NCI-H748 treated with DMSO at 0.1 percent for 48 hours (cell line): ENCODE measurements around the gene TNFRSF9.
"Not testable (repeated sequence)": the region's sequence is repeated elsewhere in the genome, so short reads cannot be mapped to it uniquely, and the experiment has no call there.

ENCODE experiments used
- DNase-seq: peaks from one replicate; lab custom pipeline; 2025; lab: John Stamatoyannopoulos, UW

The TNFRSF9 gene

GRCh38 chr1:7960867-7961215, 20.2 kb upstream of the TNFRSF9 start:
- no peak for DNase-seq

GRCh38 chr1:7960165-7960564, 19.5 kb upstream of the TNFRSF9 start:
- no peak for DNase-seq

GRCh38 chr1:7956218-7957032, 15.8 kb upstream of the TNFRSF9 start:
- DNase-seq: no peak

- DNase-seq: no peak
Measured at GRCh38 chr1:7954683-7955082, 14.0 kb upstream of the TNFRSF9 start.

GRCh38 chr1:7953850-7954609, 13.4 kb upstream of the TNFRSF9 start:
- peak; percentile 65 for DNase-seq

GRCh38 chr1:7952791-7953190, 12.2 kb upstream of the TNFRSF9 start:
- DNase-seq: not testable (repeated sequence)

- no peak for DNase-seq
Measured at GRCh38 chr1:7948960-7949359, 8.3 kb upstream of the TNFRSF9 start.

- no peak for DNase-seq
Measured at GRCh38 chr1:7943251-7943650, 2.6 kb upstream of the TNFRSF9 start.

GRCh38 chr1:7942214-7942921, 1.7 kb upstream of the TNFRSF9 start:
- no peak for DNase-seq

GRCh38 chr1:7941437-7941793, 776 bp upstream of the TNFRSF9 start:
- no peak for DNase-seq

- no peak for DNase-seq
Measured at GRCh38 chr1:7940034-7940433, 605 bp downstream of the TNFRSF9 start.

- no peak for DNase-seq
Measured at GRCh38 chr1:7938070-7938469, 2.6 kb downstream of the TNFRSF9 start.

- no peak for DNase-seq
Measured at GRCh38 chr1:7932524-7933138, 8.0 kb downstream of the TNFRSF9 start.

GRCh38 chr1:7931446-7931812, 9.2 kb downstream of the TNFRSF9 start:
- DNase-seq: no peak

GRCh38 chr1:7930645-7931445, 9.8 kb downstream of the TNFRSF9 start:
- no peak for DNase-seq

GRCh38 chr1:7929637-7930036, 11.0 kb downstream of the TNFRSF9 start:
- DNase-seq: no peak

GRCh38 chr1:7928247-7928646, 12.4 kb downstream of the TNFRSF9 start:
- no peak for DNase-seq

- not testable (repeated sequence) for DNase-seq
Measured at GRCh38 chr1:7927061-7927460, 13.6 kb downstream of the TNFRSF9 start.

- no peak for DNase-seq
Measured at GRCh38 chr1:7922301-7922700, 18.3 kb downstream of the TNFRSF9 start.

GRCh38 chr1:7921796-7922195, 18.8 kb downstream of the TNFRSF9 start:
- DNase-seq: no peak

- DNase-seq: no peak
Measured at GRCh38 chr1:7919880-7920279, 20.8 kb downstream of the TNFRSF9 start.

- not testable (repeated sequence) for DNase-seq
Measured at GRCh38 chr1:7917971-7918370, 22.7 kb downstream of the TNFRSF9 start.
